ENCODE data around the gene TCF7L1. TPM values are rescaled to one million over a fixed set of nuclear protein-coding genes. Genes with fewer than 3 reads are reported as not detected.

Gene TCF7L1
- total RNA-seq, 1 experiment from 2014 or later: 30.4 TPM

DNA sequence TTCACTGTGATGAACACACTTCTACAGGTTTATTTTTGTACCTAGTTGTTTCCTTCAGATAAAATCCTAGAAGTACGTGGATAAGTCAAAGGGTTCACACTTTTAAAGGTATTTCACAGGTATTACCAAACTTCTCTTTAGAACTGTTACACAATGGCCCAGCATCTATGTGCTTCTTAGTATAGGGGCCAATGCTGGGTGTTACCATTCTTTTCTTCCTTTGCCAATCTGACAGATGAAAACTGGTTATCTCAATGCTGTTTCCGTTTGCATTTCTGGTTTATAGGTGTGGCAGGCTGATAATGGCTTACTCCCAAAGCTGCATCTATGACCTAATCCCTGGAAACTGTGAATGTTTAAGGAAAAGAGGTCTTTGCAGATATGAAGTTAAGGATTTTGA, 2.8 kb upstream of the TCF7L1 start:
- Histone ChIP-seq H3K4me3 (ENCODE audit: low read depth in 2 of 2, low read length in 2 of 2) (no peak overlapping the region), H3K27ac (ENCODE audit: low read length) (no peak overlapping the region), H3K4me1 (ENCODE audit: control insufficient read depth, insufficient read depth, low read length) (peaks cover 11% of the 10 kb centered on the region), H3K36me3 (ENCODE audit: control insufficient read depth, insufficient read depth, low read length) (no peaks in the 10 kb centered on the region), H3K27me3 (ENCODE audit: control insufficient read depth, insufficient read depth, low read length) (no peaks in the 10 kb centered on the region), H3K9me3 (ENCODE audit: control insufficient read depth, insufficient read depth, low read depth, low read length) (no peaks in the 10 kb centered on the region)
- no TSS peak for BruUV-seq (replicated peaks)
- POLR2A ChIA-PET: interaction anchor here (0.6 to 0.7 kb wide), 2 partner anchors 88 to 155 kb away, joined by 6 to 12 read pairs; no protein-coding TSS in a partner anchor
- TF ChIP-seq, protein P1, sequence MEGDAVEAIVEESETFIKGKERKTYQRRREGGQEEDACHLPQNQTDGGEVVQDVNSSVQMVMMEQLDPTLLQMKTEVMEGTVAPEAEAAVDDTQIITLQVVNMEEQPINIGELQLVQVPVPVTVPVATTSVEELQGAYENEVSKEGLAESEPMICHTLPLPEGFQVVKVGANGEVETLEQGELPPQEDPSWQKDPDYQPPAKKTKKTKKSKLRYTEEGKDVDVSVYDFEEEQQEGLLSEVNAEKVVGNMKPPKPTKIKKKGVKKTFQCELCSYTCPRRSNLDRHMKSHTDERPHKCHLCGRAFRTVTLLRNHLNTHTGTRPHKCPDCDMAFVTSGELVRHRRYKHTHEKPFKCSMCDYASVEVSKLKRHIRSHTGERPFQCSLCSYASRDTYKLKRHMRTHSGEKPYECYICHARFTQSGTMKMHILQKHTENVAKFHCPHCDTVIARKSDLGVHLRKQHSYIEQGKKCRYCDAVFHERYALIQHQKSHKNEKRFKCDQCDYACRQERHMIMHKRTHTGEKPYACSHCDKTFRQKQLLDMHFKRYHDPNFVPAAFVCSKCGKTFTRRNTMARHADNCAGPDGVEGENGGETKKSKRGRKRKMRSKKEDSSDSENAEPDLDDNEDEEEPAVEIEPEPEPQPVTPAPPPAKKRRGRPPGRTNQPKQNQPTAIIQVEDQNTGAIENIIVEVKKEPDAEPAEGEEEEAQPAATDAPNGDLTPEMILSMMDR (IDR thresholded peaks at IDR 0.05): no peak
- TF ChIP-seq, protein P2, sequence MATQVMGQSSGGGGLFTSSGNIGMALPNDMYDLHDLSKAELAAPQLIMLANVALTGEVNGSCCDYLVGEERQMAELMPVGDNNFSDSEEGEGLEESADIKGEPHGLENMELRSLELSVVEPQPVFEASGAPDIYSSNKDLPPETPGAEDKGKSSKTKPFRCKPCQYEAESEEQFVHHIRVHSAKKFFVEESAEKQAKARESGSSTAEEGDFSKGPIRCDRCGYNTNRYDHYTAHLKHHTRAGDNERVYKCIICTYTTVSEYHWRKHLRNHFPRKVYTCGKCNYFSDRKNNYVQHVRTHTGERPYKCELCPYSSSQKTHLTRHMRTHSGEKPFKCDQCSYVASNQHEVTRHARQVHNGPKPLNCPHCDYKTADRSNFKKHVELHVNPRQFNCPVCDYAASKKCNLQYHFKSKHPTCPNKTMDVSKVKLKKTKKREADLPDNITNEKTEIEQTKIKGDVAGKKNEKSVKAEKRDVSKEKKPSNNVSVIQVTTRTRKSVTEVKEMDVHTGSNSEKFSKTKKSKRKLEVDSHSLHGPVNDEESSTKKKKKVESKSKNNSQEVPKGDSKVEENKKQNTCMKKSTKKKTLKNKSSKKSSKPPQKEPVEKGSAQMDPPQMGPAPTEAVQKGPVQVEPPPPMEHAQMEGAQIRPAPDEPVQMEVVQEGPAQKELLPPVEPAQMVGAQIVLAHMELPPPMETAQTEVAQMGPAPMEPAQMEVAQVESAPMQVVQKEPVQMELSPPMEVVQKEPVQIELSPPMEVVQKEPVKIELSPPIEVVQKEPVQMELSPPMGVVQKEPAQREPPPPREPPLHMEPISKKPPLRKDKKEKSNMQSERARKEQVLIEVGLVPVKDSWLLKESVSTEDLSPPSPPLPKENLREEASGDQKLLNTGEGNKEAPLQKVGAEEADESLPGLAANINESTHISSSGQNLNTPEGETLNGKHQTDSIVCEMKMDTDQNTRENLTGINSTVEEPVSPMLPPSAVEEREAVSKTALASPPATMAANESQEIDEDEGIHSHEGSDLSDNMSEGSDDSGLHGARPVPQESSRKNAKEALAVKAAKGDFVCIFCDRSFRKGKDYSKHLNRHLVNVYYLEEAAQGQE (IDR thresholded peaks at IDR 0.05; ENCODE audit: insufficient read depth in 1 of 2, low read depth in 2 of 2, low read length in 1 of 2): no peak
- TF ChIP-seq POLR2AphosphoS5 (IDR thresholded peaks at IDR 0.05; ENCODE audit: low read depth, low read length) (no peak), SIN3A (IDR thresholded peaks at IDR 0.05; ENCODE audit: borderline replicate concordance, insufficient read depth, low read depth, low read length) (no peak), TCF7L2 (IDR thresholded peaks at IDR 0.05; ENCODE audit: low read depth, low read length) (no peak)
- DNase-seq (ENCODE audit: low read depth, low spot score) (no peak), ATAC-seq (no peak)
- in situ Hi-C loops (cut with HindIII; ENCODE audit: low pct_unique_long_range_greater_than_20kb, low sequenced_read_pairs): no loop called here
- intact Hi-C loops (cut with micrococcal nuclease; ENCODE audit: unreplicated experiment): loop anchor here (5.0 kb wide), 1 partner anchor 157 kb away; no protein-coding TSS in a partner anchor
- CTCF ChIA-PET: interaction anchor here (0.6 to 0.7 kb wide), 2 partner anchors 141 to 150 kb away, joined by 3 to 6 read pairs; no protein-coding TSS in a partner anchor

DNA sequence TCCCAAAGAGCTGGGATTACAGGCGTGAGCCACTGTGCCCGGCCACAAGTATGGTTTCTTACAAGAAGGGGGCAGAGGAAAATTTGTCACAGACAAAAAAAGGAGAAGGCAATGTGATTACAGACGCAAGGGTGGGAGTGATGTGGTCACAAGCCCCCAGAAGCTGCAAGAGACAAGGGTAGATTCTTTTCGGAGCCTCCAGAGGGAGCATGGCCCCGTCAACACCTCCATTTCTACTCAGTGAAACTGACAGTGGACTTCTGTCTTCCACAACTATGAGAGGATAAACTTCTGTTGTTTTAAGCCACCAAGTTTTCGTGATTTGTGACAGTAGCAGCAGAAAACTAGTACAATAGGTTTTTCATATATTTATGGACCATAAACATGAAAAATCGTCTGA, 2.1 kb upstream of the TCF7L1 start:
- ChIA-PET CTCF (interaction anchor here (0.6 kb wide), 2 partner anchors 45 to 52 kb away, joined by 3 to 9 read pairs; no protein-coding TSS in a partner anchor), POLR2A (interaction anchor here (0.7 kb wide), 1 partner anchor 154 kb away, joined by 12 read pairs; no protein-coding TSS in a partner anchor)
- intact Hi-C loops (cut with micrococcal nuclease; ENCODE audit: unreplicated experiment) (loop anchor here (5.0 kb wide), 1 partner anchor 156 kb away; no protein-coding TSS in a partner anchor), in situ Hi-C loops (cut with HindIII; ENCODE audit: low pct_unique_long_range_greater_than_20kb, low sequenced_read_pairs) (no loop called here)
- no peak overlapping the region for H3K27ac ChIP-seq (ENCODE audit: low read length)
- no peaks in the 10 kb centered on the region for H3K9me3 ChIP-seq (ENCODE audit: control insufficient read depth, insufficient read depth, low read depth, low read length)
- peaks cover 11% of the 10 kb centered on the region for H3K4me1 ChIP-seq (ENCODE audit: control insufficient read depth, insufficient read depth, low read length)
- BruUV-seq (replicated peaks): no TSS peak
- DNase-seq (ENCODE audit: low read depth, low spot score) (no peak), ATAC-seq (no peak)
- no peaks in the 10 kb centered on the region for H3K27me3 ChIP-seq (ENCODE audit: control insufficient read depth, insufficient read depth, low read length)
- no peak for TF ChIP-seq POLR2AphosphoS5 (IDR thresholded peaks at IDR 0.05; ENCODE audit: low read depth, low read length)
- TF ChIP-seq, protein P1 (IDR thresholded peaks at IDR 0.05): peak; percentile 81
- TF ChIP-seq SIN3A (IDR thresholded peaks at IDR 0.05; ENCODE audit: borderline replicate concordance, insufficient read depth, low read depth, low read length): no peak
- no peak overlapping the region for H3K4me3 ChIP-seq (ENCODE audit: low read depth in 2 of 2, low read length in 2 of 2)
- H3K36me3 ChIP-seq (ENCODE audit: control insufficient read depth, insufficient read depth, low read length): no peaks in the 10 kb centered on the region

All from Panc1 (cell line).